OCI-LY7 (cell line): ENCODE data around the gene METTL3. TPM values are rescaled to one million over a fixed set of nuclear protein-coding genes. Genes with fewer than 3 reads are reported as not detected.

Experiments
- BruUV-seq: library from RNA; stranded (reverse); fragments of 400-500 nt; replicated peaks from 2 replicates; lab custom pipeline; 2021; lab: Mats Ljungman, UMichigan
- CTCF ChIA-PET: fragments of 300-600 bp; sonication (Branson Sonifier 250); formaldehyde crosslinking; loops from one replicate; lab custom pipeline; 2022; ENCODE audit warnings: antibody characterized with exemption; ENCODE audit not compliant: unreplicated experiment; lab: Charles Lee
- POLR2A ChIA-PET: fragments of 300-600 bp; sonication (Branson Sonifier 250); formaldehyde crosslinking; loops from one replicate; lab custom pipeline; 2022; ENCODE audit warnings: antibody characterized with exemption; lab: Charles Lee
- DNase-seq: peaks from one replicate; pipeline ENCODE4 v3.0.0-alpha.2; 2015; ENCODE audit warnings: low spot score
- H2AFZ ChIP-seq: fragments of 200-600 bp; sonication (generic), shearing (Covaris generic); 2 replicates; pipeline ENCODE4 v1.6.1; 2014; ENCODE audit warnings: mild to moderate bottlenecking, antibody characterized with exemption, low read length, moderate library complexity
- H3K27ac ChIP-seq: fragments of 200-600 bp; sonication (generic); 2 replicates; pipeline ENCODE4 v1.5.1; 2014; ENCODE audit warnings: mixed run types, low read depth, mild to moderate bottlenecking, moderate library complexity, low read length, inconsistent platforms; ENCODE audit not compliant: poor library complexity, severe bottlenecking
- H3K36me3 ChIP-seq: fragments of 200-600 bp; sonication (generic); 2 replicates; pipeline ENCODE4 v1.6.1; 2014; ENCODE audit warnings: mild to moderate bottlenecking, antibody characterized with exemption, low read length, moderate library complexity, mixed read lengths; ENCODE audit not compliant: insufficient read depth
- H3K4me1 ChIP-seq: fragments of 200-600 bp; sonication (generic); 2 replicates; pipeline ENCODE4 v1.5.1; 2014; ENCODE audit warnings: mild to moderate bottlenecking, low read length; ENCODE audit not compliant: insufficient read depth, poor library complexity, severe bottlenecking
- H3K4me2 ChIP-seq: fragments of 200-600 bp; sonication (generic); 2 replicates; pipeline ENCODE4 v1.6.1; 2014; ENCODE audit warnings: mild to moderate bottlenecking, low read length
- H3K4me3 ChIP-seq: fragments of 200-600 bp; sonication (generic); 2 replicates; pipeline ENCODE4 v1.5.1; 2014; ENCODE audit warnings: mild to moderate bottlenecking, low read depth, low read length; ENCODE audit not compliant: poor library complexity, severe bottlenecking
- H3K79me2 ChIP-seq: fragments of 200-600 bp; sonication (generic); 2 replicates; pipeline ENCODE4 v1.6.1; 2016; ENCODE audit warnings: low read depth, mild to moderate bottlenecking, low read length, moderate library complexity, mixed read lengths; ENCODE audit not compliant: insufficient read depth
- H3K9me2 ChIP-seq: fragments of 200-600 bp; sonication (generic); 2 replicates; pipeline ENCODE4 v1.6.1; 2016; ENCODE audit warnings: mild to moderate bottlenecking, low read length, mixed read lengths; ENCODE audit not compliant: insufficient read depth
- H3K9me3 ChIP-seq: fragments of 200-600 bp; sonication (generic); 2 replicates; pipeline ENCODE4 v1.6.1; 2014; ENCODE audit warnings: mild to moderate bottlenecking, mixed run types, low read length, mixed read lengths
- H4K20me1 ChIP-seq: fragments of 200-600 bp; sonication (generic); 2 replicates; pipeline ENCODE4 v1.6.1; 2014; ENCODE audit warnings: mild to moderate bottlenecking, antibody characterized with exemption, low read length, moderate library complexity, mixed read lengths; ENCODE audit not compliant: insufficient read depth
- EZH2phosphoT487 ChIP-seq: fragments of 200-600 bp; sonication (generic); IDR thresholded peaks from 2 replicates; pipeline ENCODE4 v1.6.1; 2018; ENCODE audit warnings: low read depth, borderline replicate concordance, mild to moderate bottlenecking, mixed run types, antibody characterized with exemption, low read length, moderate library complexity, mixed read lengths
- intact Hi-C: fragments of 100-400 bp; cut with micrococcal nuclease; formaldehyde crosslinking; loops from one replicate; pipeline ENCODE4 v1.10.0; 2022; ENCODE audit not compliant: unreplicated experiment
- total RNA-seq, 2 experiments: library from RNA; depleted of rRNA in 1 of 2; stranded (reverse); fragments of >200 nt in 1 of 2; shearing (Covaris generic) in 1 of 2; gene quantifications; 2 replicates each; pipeline ENCODE4 v1.2.3, GENCODE V29; 2014 to 2022
- TF ChIP-seq, protein P1 (sequence below): fragments of 200-600 bp; sonication (generic); conservative IDR thresholded peaks from 2 replicates; pipeline ENCODE4 v1.5.1; 2014; ENCODE audit warnings: mild to moderate bottlenecking, antibody characterized with exemption, low read length, moderate library complexity, mixed read lengths

Gene METTL3
- total RNA-seq, 2 experiments from 2014 or later: 101 to 145 TPM

DNA sequence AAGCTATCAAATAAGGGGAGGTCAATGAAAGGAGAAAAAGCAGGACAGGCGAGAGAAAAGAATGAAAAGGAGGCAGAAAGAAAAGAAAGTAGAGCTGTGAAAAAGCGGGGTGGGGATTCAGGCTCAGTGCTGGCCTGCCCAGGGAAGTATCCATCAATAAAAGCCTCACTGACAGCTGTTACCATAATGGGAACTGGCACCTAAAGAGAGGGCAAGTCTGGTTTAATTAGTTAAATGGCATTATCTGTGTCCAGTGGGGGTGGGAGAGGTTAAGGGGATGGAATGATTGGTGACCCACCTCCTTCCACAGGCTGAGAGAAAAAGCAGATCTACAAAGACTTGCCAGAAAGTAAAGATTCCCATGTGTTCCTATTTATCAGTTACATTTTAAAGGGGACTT is 7.6 kb upstream of the METTL3 start:
- ChIA-PET CTCF (no interaction called here), POLR2A (interaction anchor here (1.4 kb wide), 1 partner anchor 11 kb away, joined by 6 read pairs; no protein-coding TSS in a partner anchor)
- no peaks in the 10 kb centered on the region for H4K20me1 ChIP-seq
- no peak overlapping the region for H3K4me2 ChIP-seq
- H2AFZ ChIP-seq: no peak overlapping the region
- H3K79me2 ChIP-seq: no peaks in the 10 kb centered on the region
- H3K4me1 ChIP-seq: no peaks in the 10 kb centered on the region
- H3K27ac ChIP-seq: no peak overlapping the region
- TF ChIP-seq, protein P1, sequence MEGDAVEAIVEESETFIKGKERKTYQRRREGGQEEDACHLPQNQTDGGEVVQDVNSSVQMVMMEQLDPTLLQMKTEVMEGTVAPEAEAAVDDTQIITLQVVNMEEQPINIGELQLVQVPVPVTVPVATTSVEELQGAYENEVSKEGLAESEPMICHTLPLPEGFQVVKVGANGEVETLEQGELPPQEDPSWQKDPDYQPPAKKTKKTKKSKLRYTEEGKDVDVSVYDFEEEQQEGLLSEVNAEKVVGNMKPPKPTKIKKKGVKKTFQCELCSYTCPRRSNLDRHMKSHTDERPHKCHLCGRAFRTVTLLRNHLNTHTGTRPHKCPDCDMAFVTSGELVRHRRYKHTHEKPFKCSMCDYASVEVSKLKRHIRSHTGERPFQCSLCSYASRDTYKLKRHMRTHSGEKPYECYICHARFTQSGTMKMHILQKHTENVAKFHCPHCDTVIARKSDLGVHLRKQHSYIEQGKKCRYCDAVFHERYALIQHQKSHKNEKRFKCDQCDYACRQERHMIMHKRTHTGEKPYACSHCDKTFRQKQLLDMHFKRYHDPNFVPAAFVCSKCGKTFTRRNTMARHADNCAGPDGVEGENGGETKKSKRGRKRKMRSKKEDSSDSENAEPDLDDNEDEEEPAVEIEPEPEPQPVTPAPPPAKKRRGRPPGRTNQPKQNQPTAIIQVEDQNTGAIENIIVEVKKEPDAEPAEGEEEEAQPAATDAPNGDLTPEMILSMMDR: no peak
- no peak for TF ChIP-seq EZH2phosphoT487
- no peak for DNase-seq
- no peak overlapping the region for H3K4me3 ChIP-seq
- no peaks in the 10 kb centered on the region for H3K9me2 ChIP-seq
- no TSS peak for BruUV-seq
- H3K36me3 ChIP-seq: no peaks in the 10 kb centered on the region
- intact Hi-C loops: no loop called here
- H3K9me3 ChIP-seq: no peaks in the 10 kb centered on the region

GRCh38 chr14:21514341-21514740 is 3.2 kb upstream of the METTL3 start:
- Histone ChIP-seq H3K9me2 (no peaks in the 10 kb centered on the region), H3K27ac (no peak overlapping the region), H3K4me3 (no peak overlapping the region), H3K4me1 (peaks cover 10% of the 10 kb centered on the region), H3K36me3 (peaks cover 3% of the 10 kb centered on the region), H3K79me2 (peaks cover 18% of the 10 kb centered on the region), H3K4me2 (no peak overlapping the region), H4K20me1 (no peaks in the 10 kb centered on the region), H2AFZ (no peak overlapping the region), H3K9me3 (no peaks in the 10 kb centered on the region)
- intact Hi-C loops: no loop called here
- BruUV-seq: no TSS peak
- ChIA-PET POLR2A (interaction anchor here (1.3 to 4.8 kb wide), 3 partner anchors 9 to 45 kb away, joined by 4 to 33 read pairs (median 4); partner anchors contain the start of gene SALL2), CTCF (interaction anchor here (1.0 kb wide), 1 partner anchor 12 kb away, joined by 3 read pairs; the partner anchor contains the start of gene SALL2)
- TF ChIP-seq, protein P1: no peak
- TF ChIP-seq EZH2phosphoT487: no peak
- no peak for DNase-seq

DNA sequence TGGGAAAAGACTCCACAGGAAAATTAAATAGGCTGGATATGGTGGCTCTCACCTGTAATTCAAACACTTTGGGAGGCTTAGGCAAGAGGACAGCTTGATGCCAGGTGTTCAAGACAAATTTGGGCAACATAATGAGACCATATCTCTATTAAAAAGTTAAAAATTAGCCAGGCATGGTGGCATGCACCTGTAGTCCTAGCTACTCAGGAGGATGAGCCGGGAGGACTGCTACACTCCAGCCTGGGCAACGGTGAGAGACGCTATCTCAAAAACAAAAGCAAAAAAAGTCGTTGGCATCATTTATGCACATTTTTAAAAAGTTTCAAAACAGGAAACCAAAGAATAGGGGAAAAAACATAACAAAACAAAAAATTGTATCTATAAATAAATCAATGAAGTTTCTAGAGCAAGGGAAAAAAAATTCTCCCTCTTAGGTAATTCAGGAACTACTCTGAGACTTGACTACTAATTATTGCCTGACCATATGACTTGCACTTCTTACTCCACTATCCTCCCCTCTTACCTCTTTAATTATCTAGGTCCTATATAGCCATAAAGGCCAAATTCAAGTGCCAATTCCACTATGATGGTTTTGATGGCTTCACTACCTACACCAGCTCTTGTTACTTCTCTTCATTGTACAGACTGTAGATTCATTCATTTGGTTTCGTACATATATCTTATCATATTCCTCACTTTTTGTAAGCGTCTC is 1.6 kb downstream of the METTL3 start:
- Histone ChIP-seq H3K9me3 (no peaks in the 10 kb centered on the region), H4K20me1 (no peaks in the 10 kb centered on the region), H3K9me2 (no peaks in the 10 kb centered on the region), H3K4me1 (peaks cover 23% of the 10 kb centered on the region), H3K79me2 (peaks cover 57% of the 10 kb centered on the region), H3K27ac (no peak overlapping the region), H2AFZ (no peak overlapping the region), H3K4me2 (peak overlapping the region; percentile 94), H3K4me3 (peak overlapping the region; percentile 78), H3K36me3 (peaks cover 40% of the 10 kb centered on the region)
- CTCF ChIA-PET: no interaction called here
- POLR2A ChIA-PET: interaction anchor here (2.7 kb wide), 1 partner anchor 8 kb away, joined by 13 read pairs; no protein-coding TSS in a partner anchor
- TF ChIP-seq EZH2phosphoT487: no peak
- TF ChIP-seq, protein P1: no peak
- intact Hi-C loops: no loop called here
- no peak for DNase-seq
- BruUV-seq: no TSS peak
